ENCODE measurements around the gene OASL. TPM values are rescaled to one million over a fixed set of nuclear protein-coding genes. Genes with fewer than 3 reads are reported as not detected.

Gene OASL
- total and polyA plus RNA-seq, 2 experiments from 2014 or later: 0.13 to 0.54 TPM

DNA sequence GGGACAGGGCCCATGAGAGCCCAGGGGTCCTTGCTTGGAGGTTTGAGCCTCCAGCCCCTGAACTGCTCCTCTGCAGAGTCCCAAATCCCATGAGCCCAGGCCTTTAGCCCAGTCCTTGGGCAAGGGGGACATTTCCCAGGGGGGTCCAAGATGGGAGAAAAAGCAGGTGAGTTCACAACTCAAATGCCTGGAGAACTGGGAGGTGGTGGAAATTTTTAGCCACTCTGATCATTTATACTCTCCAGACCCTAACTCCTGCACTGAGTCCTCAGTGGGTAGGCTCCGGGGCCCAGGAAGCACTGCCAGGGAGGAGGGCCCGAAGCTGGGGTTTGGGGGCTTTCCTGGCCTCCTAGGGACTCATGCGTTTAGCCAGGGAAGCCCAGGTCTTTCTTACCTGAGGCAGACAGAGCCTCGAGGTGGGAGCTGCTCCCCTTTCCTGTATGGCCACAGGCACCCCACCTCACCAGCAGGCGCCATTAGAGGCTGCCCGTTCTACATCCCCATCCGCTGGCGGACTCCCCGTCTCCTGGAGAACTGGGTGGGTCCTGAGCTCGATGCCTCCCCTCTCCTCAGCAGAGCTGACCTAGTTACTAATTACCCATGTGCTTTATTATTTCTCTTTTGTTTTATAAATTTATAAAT, 59.7 kb downstream of the OASL start:
- no peak overlapping the region for H3K4me3 ChIP-seq
- H2AFZ ChIP-seq: no peak overlapping the region
- H3K9me2 ChIP-seq (ENCODE audit: insufficient read depth): no peaks in the 10 kb centered on the region
- H3K27me3 ChIP-seq (replicated peaks; ENCODE audit: insufficient read depth): no peaks in the 10 kb centered on the region
- H4K20me1 ChIP-seq (ENCODE audit: insufficient read depth): no peaks in the 10 kb centered on the region
- no peak overlapping the region for H3K4me2 ChIP-seq (ENCODE audit: unreplicated experiment)
- H3K9me3 ChIP-seq (ENCODE audit: low read depth): no peaks in the 10 kb centered on the region
- WGBS, 2 experiments (ENCODE audit: low coverage in 1 of 2, low lambda C conversion rate in 2 of 2, missing lambda C conversion rate in 2 of 2): 62 to 68% methylated on average over 10 of the region's 10 CpGs
- no peak for TF ChIP-seq EZH2 (IDR thresholded peaks at IDR 0.05; ENCODE audit: insufficient read depth, poor library complexity, severe bottlenecking)
- no peak for TF ChIP-seq EZH2phosphoT487 (IDR thresholded peaks at IDR 0.05; ENCODE audit: insufficient read depth, low read depth)
- no peaks in the 10 kb centered on the region for H3K36me3 ChIP-seq (ENCODE audit: low read depth)
- H3K4me1 ChIP-seq (ENCODE audit: insufficient read depth): no peaks in the 10 kb centered on the region
- H3F3A ChIP-seq (ENCODE audit: insufficient read depth): no peaks in the 10 kb centered on the region
- in situ Hi-C loops (cut with MboI): loop anchor here (10.0 kb wide), 1 partner anchor 395 kb away; the partner anchor contains the start of gene POP5
- H3K79me2 ChIP-seq (ENCODE audit: insufficient read depth): no peaks in the 10 kb centered on the region
- H3K9ac ChIP-seq: no peak overlapping the region
- DNase-seq: no peak
- no peak overlapping the region for H3K27ac ChIP-seq

DNA sequence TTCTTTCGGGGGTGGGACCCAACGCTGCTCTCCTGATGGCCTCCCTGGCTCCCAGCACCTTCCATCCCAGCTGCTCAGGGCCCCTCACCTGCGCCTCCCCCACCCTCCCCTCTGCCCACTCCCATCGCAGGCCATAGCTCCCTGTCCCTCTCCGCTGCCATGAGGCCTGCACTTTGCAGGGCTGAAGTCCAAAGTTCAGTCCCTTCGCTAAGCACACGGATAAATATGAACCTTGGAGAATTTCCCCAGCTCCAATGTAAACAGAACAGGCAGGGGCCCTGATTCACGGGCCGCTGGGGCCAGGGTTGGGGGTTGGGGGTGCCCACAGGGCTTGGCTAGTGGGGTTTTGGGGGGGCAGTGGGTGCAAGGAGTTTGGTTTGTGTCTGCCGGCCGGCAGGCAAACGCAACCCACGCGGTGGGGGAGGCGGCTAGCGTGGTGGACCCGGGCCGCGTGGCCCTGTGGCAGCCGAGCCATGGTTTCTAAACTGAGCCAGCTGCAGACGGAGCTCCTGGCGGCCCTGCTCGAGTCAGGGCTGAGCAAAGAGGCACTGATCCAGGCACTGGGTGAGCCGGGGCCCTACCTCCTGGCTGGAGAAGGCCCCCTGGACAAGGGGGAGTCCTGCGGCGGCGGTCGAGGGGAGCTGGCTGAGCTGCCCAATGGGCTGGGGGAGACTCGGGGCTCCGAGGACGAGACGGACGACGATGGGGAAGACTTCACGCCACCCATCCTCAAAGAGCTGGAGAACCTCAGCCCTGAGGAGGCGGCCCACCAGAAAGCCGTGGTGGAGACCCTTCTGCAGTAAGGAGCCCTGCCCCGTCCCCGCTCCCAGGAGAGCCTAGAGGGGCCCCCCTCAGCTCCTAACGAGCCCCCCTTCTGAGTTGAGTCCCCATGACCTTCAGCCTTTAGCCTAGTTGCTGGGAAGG, 60.5 kb downstream of the OASL start, which contains the start of gene HNF1A:
HNF1A (plus strand) TSS at position 248 of the 924 bp plus-strand sequence; CDS start at position 474, 226 bp downstream.
- Histone ChIP-seq H3K4me3 (no peak within 1 kb of the TSS), H3K9ac (no peak within 1 kb of the TSS), H4K20me1 (ENCODE audit: insufficient read depth) (no peaks in the 10 kb centered on the region), H2AFZ (no peak within 1 kb of the TSS), H3K27me3 (replicated peaks; ENCODE audit: insufficient read depth) (no peaks in the 10 kb centered on the region), H3K27ac (no peak within 1 kb of the TSS), H3K79me2 (ENCODE audit: insufficient read depth) (no peaks in the 10 kb centered on the region), H3K4me2 (ENCODE audit: unreplicated experiment) (no peak within 1 kb of the TSS), H3F3A (ENCODE audit: insufficient read depth) (no peaks in the 10 kb centered on the region), H3K9me2 (ENCODE audit: insufficient read depth) (no peaks in the 10 kb centered on the region), H3K36me3 (ENCODE audit: low read depth) (no peaks in the 10 kb centered on the region), H3K9me3 (ENCODE audit: low read depth) (no peaks in the 10 kb centered on the region), H3K4me1 (ENCODE audit: insufficient read depth) (no peaks in the 10 kb centered on the region)
- WGBS, 2 experiments (ENCODE audit: low coverage in 1 of 2, low lambda C conversion rate in 2 of 2, missing lambda C conversion rate in 2 of 2): 73 to 81% methylated on average over 19 to 40 of the region's 40 CpGs
- TF ChIP-seq EZH2phosphoT487 (IDR thresholded peaks at IDR 0.05; ENCODE audit: insufficient read depth, low read depth) (no peak), EZH2 (IDR thresholded peaks at IDR 0.05; ENCODE audit: insufficient read depth, poor library complexity, severe bottlenecking) (no peak)
- no peak for DNase-seq
- in situ Hi-C loops (cut with MboI): loop anchor here (10.0 kb wide), 1 partner anchor 394 kb away; the partner anchor contains the start of gene POP5

DNA sequence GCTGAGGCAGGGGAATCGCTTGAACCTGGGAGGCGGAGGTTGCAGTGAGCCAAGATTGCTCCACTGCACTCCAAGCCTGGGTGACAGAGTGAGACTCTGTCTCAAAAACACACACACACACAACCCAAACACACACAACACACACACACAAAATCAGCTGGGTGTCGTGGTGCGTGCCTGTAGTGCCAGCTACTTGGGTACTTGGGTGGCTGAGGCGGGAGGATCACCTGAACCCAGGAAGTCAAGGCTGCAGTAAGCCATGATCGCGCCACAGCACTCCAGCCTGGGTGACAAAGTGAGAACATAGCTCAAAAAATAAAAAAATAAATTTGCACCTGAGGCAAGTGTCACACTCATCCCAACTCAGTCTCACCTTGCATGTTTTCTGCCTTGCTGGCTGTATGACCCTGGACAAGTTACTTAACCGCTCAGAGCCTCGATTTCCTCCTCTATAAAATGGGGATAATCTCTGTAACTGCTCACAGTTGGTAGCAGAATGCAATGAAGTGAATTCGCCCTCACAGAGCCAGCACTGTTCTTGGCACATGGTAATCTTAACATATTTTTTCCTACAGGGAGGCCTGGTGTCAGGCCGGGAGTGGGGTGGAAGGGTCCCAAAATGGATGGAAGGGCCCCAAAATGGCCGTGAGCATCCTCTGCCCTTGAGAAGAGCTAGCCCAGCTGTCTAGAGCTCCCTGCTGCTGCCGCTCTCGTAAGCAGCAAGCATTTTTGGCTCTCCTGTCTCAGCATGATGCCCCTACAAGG, 61.3 kb downstream of the OASL start:
- in situ Hi-C loops (cut with MboI): loop anchor here (10.0 kb wide), 1 partner anchor 393 kb away; the partner anchor contains the start of gene POP5
- Histone ChIP-seq H3K27ac (no peak overlapping the region), H3K4me3 (no peak overlapping the region), H3K4me2 (ENCODE audit: unreplicated experiment) (no peak overlapping the region), H3K9ac (no peak overlapping the region), H3K79me2 (ENCODE audit: insufficient read depth) (no peaks in the 10 kb centered on the region), H3F3A (ENCODE audit: insufficient read depth) (no peaks in the 10 kb centered on the region), H2AFZ (no peak overlapping the region), H3K4me1 (ENCODE audit: insufficient read depth) (no peaks in the 10 kb centered on the region), H4K20me1 (ENCODE audit: insufficient read depth) (no peaks in the 10 kb centered on the region), H3K36me3 (ENCODE audit: low read depth) (no peaks in the 10 kb centered on the region), H3K27me3 (replicated peaks; ENCODE audit: insufficient read depth) (no peaks in the 10 kb centered on the region), H3K9me2 (ENCODE audit: insufficient read depth) (no peaks in the 10 kb centered on the region), H3K9me3 (ENCODE audit: low read depth) (no peaks in the 10 kb centered on the region)
- DNase-seq: no peak
- 75 to 78% methylated on average over 12 to 14 of the region's 14 CpGs for WGBS, 2 experiments (ENCODE audit: low coverage in 1 of 2, low lambda C conversion rate in 2 of 2, missing lambda C conversion rate in 2 of 2)
- TF ChIP-seq EZH2phosphoT487 (IDR thresholded peaks at IDR 0.05; ENCODE audit: insufficient read depth, low read depth) (no peak), EZH2 (IDR thresholded peaks at IDR 0.05; ENCODE audit: insufficient read depth, poor library complexity, severe bottlenecking) (no peak)

All from GM23248 (cell line).